Activated naive CD4-positive, alpha-beta T cell treated with anti-CD3 and anti-CD28 coated beads, Interleukin-2, amount 50 U/mL, for 24 hours (primary cell): Measurements from ENCODE around the gene IRF2BP2.

Experiments used
- H3K27ac Mint-ChIP-seq: one replicate; pipeline ENCODE4 v1.8.0; 2021; ENCODE audit warnings: mild to moderate bottlenecking, mixed read lengths
- H3K27me3 Mint-ChIP-seq: one replicate; pipeline ENCODE4 v1.8.0; 2021; ENCODE audit warnings: mixed read lengths
- H3K36me3 Mint-ChIP-seq: one replicate; pipeline ENCODE4 v1.8.0; 2021; ENCODE audit warnings: mixed read lengths
- H3K4me1 Mint-ChIP-seq: one replicate; pipeline ENCODE4 v1.8.0; 2021; ENCODE audit warnings: mixed read lengths
- H3K4me3 Mint-ChIP-seq: one replicate; pipeline ENCODE4 v1.8.0; 2021; ENCODE audit warnings: mild to moderate bottlenecking, mixed read lengths
- H3K9me3 Mint-ChIP-seq: one replicate; pipeline ENCODE4 v1.8.0; 2021; ENCODE audit warnings: mixed read lengths

IRF2BP2 gene

DNA sequence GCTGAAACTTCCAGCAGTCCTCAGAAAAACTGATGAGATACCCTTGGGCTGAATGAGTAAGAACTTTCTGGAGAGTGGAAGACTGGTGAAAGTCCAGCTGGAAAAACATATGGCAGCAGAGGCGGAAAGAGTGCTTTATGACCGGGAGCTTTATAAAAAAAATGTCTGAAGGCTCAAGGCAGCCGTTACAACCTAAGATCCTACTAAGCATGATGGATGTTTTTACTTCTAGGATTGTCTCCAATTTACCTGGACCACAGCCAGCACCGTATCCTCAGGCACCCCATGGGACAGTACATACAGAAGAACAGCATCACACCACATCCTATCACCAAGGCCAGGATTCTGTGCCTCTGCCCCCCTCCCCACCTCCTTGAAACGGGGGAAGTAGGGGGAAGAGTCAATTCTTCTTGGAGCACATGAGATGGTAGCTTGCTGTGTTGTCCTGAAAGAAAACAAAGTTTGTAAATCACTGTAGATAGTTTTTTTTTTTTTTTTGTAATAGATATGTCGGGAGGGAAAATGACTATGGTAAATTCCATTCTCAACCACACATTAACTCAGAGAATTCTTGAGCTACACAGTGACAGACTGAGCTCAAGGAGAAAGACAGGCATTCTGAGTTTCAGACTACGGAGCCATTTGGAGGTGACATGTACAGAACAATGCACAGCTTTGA lies 11.8 kb upstream of the IRF2BP2 start:
- H3K9me3 Mint-ChIP-seq, result no peaks in the 10 kb centered on the region
- no peaks in the 10 kb centered on the region for H3K36me3 Mint-ChIP-seq
- H3K27me3 Mint-ChIP-seq, result no peaks in the 10 kb centered on the region
- no peak overlapping the region for H3K4me3 Mint-ChIP-seq
- H3K4me1 Mint-ChIP-seq, result peaks cover 3% of the 10 kb centered on the region
- H3K27ac Mint-ChIP-seq, result peak overlapping the region; percentile 53

DNA sequence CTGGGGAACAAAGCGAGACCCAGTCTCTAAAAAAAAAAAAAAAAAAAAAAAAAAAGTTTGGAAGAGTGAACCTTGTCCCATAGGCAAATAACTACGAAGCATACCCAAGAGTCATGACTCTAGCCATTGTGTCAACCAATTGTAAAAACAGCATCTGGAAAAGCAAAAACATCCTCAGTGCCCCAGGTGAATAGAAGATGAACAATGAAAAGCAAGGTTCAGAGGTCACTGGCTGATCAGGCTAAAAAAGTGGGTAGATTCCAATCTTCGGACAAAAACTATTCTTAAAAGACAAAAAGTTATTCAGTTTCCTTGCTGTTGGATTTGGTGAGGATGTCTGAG lies 11.1 kb upstream of the IRF2BP2 start:
- no peak overlapping the region for H3K4me3 Mint-ChIP-seq
- peaks cover 10% of the 10 kb centered on the region for H3K4me1 Mint-ChIP-seq

DNA sequence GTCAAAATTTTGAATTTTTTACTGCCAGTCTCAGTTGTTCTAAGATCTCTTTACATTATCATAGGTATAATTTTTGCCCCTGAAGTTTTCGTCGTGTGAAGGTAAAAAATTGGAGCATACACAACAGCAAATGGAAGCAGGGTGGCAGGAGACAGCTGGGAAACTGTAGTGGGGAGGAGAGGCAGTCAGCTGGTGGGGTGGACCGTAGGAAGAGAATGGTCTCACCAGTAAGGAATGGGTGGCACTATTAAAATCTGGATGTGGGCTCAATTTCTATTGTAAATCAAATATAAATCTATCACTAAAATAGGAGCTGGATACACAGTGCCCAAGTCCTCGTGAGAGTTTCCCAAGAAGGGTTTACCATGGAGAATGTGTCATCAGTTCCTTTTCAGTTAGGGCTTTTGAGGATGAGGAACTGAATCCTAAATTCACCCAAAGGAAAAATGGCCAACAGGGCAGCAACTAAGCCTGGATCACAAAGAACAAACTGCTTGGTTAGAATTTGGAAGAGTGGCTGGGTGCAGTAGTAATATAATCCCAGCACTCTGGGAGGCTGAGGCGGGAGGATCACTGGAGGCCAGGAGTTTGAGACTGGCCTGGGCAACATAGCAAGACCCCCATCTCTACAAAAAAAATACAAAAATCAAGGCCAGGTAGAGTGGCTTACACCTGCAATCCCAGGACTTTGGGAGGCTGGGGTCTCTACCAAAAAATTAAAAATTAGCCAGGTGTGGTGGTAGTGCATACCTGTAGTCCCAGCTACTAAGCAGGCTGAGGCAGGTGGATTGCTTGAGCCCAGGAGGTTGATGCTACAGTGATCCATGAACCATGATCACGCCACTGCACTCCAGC lies 10.5 kb upstream of the IRF2BP2 start:
- Mint-ChIP-seq H3K9me3 (no peaks in the 10 kb centered on the region), H3K4me3 (no peak overlapping the region), H3K27me3 (no peaks in the 10 kb centered on the region), H3K36me3 (no peaks in the 10 kb centered on the region), H3K4me1 (peaks cover 10% of the 10 kb centered on the region), H3K27ac (no peak overlapping the region)

More for the DNA sequence above, 11.1 kb upstream of the IRF2BP2 start:
- Mint-ChIP-seq H3K36me3 (no peaks in the 10 kb centered on the region), H3K9me3 (no peaks in the 10 kb centered on the region), H3K27me3 (no peaks in the 10 kb centered on the region), H3K27ac (no peak overlapping the region)

DNA sequence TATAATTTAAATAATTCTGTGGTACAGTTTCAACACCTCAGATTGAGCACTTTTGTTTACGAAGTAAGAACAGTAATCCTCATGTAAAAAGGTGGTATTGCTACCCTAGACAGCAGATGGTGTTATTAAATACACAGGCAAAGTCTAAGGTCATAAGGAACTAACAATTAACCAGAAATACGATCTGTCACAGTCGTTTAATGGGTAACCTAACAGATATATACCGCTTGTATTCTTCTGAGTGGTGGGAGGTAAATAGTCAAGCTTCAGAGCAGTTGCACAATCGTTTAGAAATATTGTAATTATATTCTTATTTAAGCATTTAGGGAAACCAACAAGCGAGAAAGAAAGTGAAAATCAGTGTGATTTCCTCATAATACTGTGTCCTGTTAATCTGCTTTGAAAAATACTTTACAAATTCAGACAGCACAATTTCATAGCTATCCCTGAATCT lies 9.8 kb upstream of the IRF2BP2 start:
- no peak overlapping the region for H3K27ac Mint-ChIP-seq
- no peak overlapping the region for H3K4me3 Mint-ChIP-seq
- H3K9me3 Mint-ChIP-seq, result no peaks in the 10 kb centered on the region

DNA sequence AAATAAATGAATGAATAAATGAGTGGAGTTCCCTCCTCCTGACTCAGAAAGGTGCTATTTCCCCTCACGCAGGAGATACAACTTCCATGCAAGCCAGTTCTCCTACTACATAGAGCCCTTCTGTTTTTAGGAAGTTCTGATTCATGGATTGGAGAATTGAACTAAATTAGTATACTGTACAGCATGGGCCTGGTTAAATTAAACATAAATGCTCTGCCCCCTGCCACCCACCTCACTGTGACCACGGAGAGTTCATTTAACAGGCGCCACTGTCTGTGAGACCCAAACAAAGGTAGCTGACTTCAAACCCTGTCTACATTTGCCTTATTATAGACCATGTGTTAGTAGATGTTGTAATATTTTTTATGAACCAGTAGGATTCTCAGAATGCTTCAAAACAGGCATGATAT lies 9.1 kb upstream of the IRF2BP2 start:
- no peaks in the 10 kb centered on the region for H3K9me3 Mint-ChIP-seq
- no peaks in the 10 kb centered on the region for H3K36me3 Mint-ChIP-seq
- no peaks in the 10 kb centered on the region for H3K27me3 Mint-ChIP-seq
- no peak overlapping the region for H3K27ac Mint-ChIP-seq
- H3K4me1 Mint-ChIP-seq, result peaks cover 13% of the 10 kb centered on the region
- H3K4me3 Mint-ChIP-seq, result no peak overlapping the region

More for the DNA sequence above, 9.8 kb upstream of the IRF2BP2 start:
- Mint-ChIP-seq H3K27me3 (no peaks in the 10 kb centered on the region), H3K4me1 (peaks cover 10% of the 10 kb centered on the region), H3K36me3 (no peaks in the 10 kb centered on the region)

DNA sequence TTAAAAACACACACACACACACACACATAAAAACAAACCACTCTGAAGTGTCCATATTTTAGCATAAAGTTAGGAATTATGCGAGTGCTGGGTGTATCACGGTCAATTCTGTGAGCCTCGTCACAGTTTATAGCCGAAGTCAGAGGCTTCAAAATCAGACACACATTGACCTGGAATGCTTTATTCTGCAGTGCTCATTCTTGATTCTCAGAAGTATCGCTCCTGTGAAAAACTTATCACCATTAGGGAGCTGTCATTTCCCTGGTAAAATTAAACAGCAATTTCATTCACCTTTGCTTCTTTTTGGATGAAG lies 8.7 kb upstream of the IRF2BP2 start:
- no peaks in the 10 kb centered on the region for H3K9me3 Mint-ChIP-seq
- H3K4me1 Mint-ChIP-seq, result peaks cover 16% of the 10 kb centered on the region
- no peaks in the 10 kb centered on the region for H3K36me3 Mint-ChIP-seq
- H3K27me3 Mint-ChIP-seq, result no peaks in the 10 kb centered on the region
- no peak overlapping the region for H3K4me3 Mint-ChIP-seq
- no peak overlapping the region for H3K27ac Mint-ChIP-seq

DNA sequence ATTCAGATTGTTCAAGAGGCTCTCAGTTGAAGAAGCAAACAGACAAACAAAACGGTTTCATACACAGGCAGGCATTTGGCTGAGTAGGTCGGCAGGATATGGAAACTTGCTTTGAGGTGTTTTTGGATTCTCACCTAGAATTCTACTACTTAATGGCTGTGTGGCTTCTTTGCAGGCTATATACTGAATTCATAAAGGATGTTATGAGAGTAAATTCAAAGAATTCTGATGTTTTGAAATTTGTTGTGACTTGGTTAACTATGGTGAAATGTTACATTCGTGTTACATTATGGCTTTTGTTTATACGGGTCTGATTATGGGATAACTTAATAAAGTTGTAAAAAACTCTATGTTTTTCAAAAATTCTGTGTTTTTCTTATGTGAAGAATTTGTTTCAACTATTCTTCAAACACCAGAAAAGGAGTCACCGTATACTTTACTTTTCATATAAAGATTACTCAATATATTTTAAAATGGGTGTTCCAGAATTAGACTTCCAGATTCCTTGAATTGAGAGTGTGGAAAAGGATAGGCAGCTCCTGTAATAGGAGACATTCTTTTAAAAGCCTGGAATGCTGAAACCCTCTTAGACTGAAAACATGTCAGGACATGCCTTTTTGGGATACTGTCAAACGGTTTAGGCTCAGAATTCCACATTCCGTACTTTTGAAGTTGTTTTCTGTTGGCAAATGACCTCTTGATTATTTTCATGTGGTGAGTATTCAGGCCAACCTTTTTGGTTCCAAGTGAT lies 8.2 kb upstream of the IRF2BP2 start:
- Mint-ChIP-seq H3K4me1 (peaks cover 22% of the 10 kb centered on the region), H3K27me3 (no peaks in the 10 kb centered on the region), H3K4me3 (no peak overlapping the region), H3K27ac (no peak overlapping the region), H3K36me3 (no peaks in the 10 kb centered on the region), H3K9me3 (no peaks in the 10 kb centered on the region)

DNA sequence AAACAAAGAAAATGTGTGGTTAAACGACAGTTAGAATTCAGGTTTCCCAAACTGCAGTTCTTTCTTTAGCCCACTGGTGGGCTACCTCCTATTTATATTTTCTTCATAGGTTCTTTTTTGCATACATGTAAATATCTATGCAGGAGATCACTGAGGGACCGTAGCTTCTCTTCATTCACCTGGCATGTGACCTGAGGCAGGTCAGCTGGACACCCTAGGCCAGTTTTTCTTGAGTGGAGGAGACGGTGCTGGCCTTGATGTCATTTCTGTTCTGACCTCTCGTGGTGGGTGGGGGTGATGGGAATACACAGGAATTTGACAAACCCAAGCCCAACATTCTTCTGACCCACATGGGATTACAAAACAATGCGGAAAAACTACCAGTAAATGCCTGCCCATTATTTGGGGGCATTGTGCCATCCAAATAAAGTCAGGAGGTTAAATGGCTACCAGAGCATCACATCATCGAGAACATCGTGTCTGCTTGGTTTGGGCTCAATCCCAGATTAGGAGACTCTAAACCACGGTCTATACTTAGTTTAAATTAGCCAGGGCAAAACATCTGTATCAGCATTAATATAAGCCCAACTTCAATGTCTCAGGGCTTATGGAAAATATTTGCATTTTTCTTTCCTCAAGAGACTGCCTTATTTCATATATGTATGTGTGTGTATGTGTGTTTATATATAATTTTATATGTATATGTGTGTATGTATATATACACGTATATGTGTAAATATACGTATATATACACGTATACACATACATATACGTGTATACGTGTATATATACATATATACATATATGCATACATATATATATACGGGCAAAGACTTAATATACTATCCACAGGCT lies 7.4 kb upstream of the IRF2BP2 start:
- Mint-ChIP-seq H3K27ac (no peak overlapping the region), H3K4me1 (peaks cover 30% of the 10 kb centered on the region), H3K9me3 (no peaks in the 10 kb centered on the region), H3K4me3 (no peak overlapping the region), H3K27me3 (no peaks in the 10 kb centered on the region), H3K36me3 (no peaks in the 10 kb centered on the region)

DNA sequence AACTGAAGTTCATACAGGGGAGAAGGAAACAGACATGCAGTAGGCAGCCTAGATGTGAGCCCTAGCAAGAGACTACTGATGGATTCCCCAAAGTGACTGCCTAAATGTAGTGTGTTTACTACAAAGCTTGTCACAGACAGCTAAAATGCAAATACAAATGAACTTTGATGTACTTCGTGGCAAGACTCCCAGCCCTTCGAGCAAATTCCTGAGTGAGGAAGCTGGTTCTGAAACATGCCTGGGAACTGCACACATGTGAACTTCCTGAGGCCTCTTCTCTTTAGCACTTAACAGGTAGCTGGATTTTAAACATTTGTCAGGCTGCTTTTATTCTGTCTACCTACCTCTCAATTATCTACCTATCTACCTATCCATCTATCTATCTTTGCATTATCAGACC lies 6.7 kb upstream of the IRF2BP2 start:
- H3K4me1 Mint-ChIP-seq, result peaks cover 37% of the 10 kb centered on the region
- no peaks in the 10 kb centered on the region for H3K36me3 Mint-ChIP-seq
- no peak overlapping the region for H3K27ac Mint-ChIP-seq
- no peaks in the 10 kb centered on the region for H3K27me3 Mint-ChIP-seq
- H3K9me3 Mint-ChIP-seq, result no peaks in the 10 kb centered on the region
- no peak overlapping the region for H3K4me3 Mint-ChIP-seq

DNA sequence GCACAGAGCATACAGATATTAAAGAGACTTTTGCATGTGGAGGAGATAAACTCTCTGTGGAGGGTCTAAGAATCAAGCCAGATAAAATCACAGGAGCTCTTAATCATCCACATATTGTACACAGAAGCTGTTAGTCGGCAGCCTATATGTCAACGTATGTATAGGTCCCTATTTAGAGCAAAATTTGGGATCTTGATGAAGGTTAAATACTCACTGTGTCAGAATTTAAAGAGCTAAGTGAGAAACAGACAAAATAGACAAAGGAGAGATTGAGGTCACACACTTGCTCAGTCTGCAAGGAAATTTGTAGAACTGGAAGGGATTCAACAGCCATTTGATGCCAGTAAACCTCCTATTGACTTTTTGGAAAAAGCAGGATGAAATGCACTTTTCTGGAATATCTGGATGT lies 4.1 kb upstream of the IRF2BP2 start:
- Mint-ChIP-seq H3K27me3 (no peaks in the 10 kb centered on the region), H3K27ac (peak overlapping the region; percentile 66), H3K4me1 (peaks cover 42% of the 10 kb centered on the region), H3K9me3 (no peaks in the 10 kb centered on the region), H3K36me3 (no peaks in the 10 kb centered on the region), H3K4me3 (no peak overlapping the region)

DNA sequence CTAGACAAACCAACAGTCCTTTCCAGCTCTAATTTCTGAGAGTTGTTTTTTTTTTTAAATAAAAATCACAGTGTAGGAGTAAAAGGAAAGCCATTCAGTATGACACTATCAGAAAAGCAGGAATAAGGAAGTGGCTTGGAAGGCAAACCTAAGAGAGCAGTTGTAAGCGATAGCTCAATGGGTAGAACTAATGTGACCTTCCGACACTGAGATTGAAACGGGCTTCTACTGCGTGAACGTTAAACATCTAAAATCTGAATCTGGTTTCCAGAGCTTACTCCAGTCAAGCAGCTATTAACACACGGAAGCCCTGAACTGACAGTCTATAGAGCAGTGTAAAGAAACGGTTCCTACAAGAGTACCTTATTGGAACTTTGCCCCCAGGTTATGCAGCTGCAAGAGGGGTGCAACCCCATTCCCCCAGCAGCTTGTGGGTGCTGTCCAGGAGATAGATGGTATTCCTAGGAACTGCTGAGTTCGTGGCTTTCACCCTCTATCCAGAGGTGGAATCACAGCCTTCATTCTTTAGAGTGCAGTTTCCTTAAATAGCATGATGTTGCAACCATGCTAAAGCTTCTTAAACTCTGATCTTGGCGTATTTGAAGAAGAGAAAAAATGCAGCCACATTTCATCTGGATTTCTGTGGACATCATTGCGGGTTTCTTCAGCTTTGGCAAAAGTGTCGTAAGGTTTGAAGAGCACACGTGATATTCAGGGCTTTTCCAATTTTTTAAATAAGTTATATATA lies 3.3 kb upstream of the IRF2BP2 start:
- H3K27ac Mint-ChIP-seq, result peak overlapping the region; percentile 98
- H3K4me3 Mint-ChIP-seq, result peak overlapping the region; percentile 88
- peaks cover 42% of the 10 kb centered on the region for H3K4me1 Mint-ChIP-seq
- no peaks in the 10 kb centered on the region for H3K9me3 Mint-ChIP-seq
- H3K36me3 Mint-ChIP-seq, result no peaks in the 10 kb centered on the region
- H3K27me3 Mint-ChIP-seq, result no peaks in the 10 kb centered on the region

DNA sequence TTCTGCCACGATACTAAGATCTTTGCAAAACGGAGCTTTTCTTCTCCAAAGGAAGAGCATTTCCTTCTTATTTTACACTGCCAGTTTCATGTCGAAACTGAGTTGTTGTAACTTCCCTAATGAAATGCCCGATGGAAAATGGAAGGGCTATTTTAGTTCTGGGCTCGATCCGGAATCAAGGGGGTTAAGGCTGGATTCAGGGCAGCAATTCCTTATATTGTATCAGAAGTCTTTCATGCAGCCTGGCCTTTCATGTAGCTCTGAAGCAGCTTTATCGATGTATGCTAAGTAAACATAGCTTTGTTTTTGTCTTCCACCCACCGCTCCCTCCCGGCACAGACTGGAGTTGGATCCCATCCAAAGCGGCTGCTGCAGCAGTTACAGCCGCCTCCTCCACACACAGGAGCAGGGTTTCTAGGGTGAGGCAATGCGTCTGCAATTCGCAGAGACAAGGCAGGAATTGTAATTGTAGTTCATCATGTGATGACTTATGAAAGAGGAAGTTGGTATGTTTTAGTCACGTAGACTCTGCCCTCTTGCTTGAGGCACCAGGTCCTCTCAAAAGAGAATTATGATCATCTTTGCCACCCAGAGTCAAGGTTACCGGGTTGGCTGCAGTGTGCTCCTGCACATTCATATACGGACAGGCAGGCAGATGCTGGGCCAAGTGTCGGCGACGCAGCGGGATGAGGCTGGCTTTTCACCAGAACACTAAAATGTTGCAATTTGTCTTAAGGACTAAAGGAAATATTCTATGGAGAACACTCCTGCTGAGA lies 2.6 kb upstream of the IRF2BP2 start:
- peak overlapping the region; percentile 98 for H3K27ac Mint-ChIP-seq
- H3K4me1 Mint-ChIP-seq, result peaks cover 47% of the 10 kb centered on the region
- H3K36me3 Mint-ChIP-seq, result peaks cover 3% of the 10 kb centered on the region
- H3K4me3 Mint-ChIP-seq, result peak overlapping the region; percentile 88
- no peaks in the 10 kb centered on the region for H3K9me3 Mint-ChIP-seq
- no peaks in the 10 kb centered on the region for H3K27me3 Mint-ChIP-seq

DNA sequence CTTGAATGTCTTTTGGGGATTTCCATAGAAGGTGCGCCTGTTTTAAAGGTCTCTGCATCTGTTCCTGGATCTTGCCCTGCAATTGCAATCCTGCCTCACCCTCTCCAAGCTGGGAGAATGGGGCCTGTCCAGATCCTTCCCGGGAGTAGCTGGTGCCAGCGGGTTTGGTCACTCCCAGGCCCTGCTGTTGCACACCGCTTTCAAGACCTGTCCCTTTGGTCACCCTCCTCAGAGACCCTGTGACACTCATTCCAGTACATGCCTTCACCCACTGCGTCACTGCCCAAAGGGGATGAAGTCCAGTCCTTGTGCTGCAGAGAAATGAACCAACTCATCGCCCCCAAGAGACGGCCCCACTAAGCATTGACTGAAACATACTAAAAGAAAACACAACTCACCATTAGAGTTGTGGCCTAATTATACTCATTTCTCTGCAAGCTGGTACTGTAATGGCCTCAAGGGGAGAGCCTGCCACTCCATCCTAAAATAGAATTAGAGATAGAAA lies 1.9 kb upstream of the IRF2BP2 start:
- Mint-ChIP-seq H3K27me3 (no peaks in the 10 kb centered on the region), H3K4me1 (peaks cover 50% of the 10 kb centered on the region)

More for the DNA sequence above, 1.9 kb upstream of the IRF2BP2 start:
- no peaks in the 10 kb centered on the region for H3K9me3 Mint-ChIP-seq
- peak overlapping the region; percentile 98 for H3K27ac Mint-ChIP-seq
- H3K36me3 Mint-ChIP-seq, result peaks cover 8% of the 10 kb centered on the region
- H3K4me3 Mint-ChIP-seq, result peak overlapping the region; percentile 88
